ENCODE results near the gene AMFR. TPM values are rescaled to one million over a fixed set of nuclear protein-coding genes. Genes with fewer than 3 reads are reported as not detected.

Gene AMFR
- total and polyA plus RNA-seq, 4 donors: 43.3 to 309 (median 98.4) TPM

DNA sequence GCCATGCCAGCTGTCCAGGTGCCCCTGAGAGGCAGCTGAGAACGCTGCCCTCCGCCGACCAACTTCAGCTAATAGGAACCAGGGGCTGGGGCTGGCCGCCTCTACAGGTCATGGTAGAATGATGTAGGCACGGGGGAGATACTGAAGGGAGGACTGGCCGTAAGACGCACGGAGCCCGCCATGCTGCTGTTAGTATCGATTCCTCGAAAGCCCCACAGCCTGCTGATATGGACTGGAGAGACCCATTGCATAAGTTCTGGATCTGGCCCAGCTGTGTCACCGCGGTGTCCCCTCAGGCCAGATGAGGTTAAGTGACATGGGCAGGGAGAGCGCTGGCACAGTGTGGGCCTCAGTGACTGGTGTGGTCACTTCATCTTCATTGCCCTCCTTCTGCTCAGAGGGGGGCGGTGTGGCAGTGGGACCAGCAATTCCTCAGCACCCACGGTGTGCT lies 75.6 kb downstream of the AMFR start:
- WGBS: 57% methylated on average over 16 of the region's 16 CpGs
- no peaks in the 10 kb centered on the region for H3K27me3 ChIP-seq (ENCODE audit: control insufficient read depth in 4 of 4, insufficient read depth in 4 of 4, low read length in 3 of 4)
- H3K9me3 ChIP-seq (ENCODE audit: control insufficient read depth in 4 of 4, low read length in 3 of 4): no peaks in the 10 kb centered on the region
- H3K4me1 ChIP-seq (ENCODE audit: control insufficient read depth in 4 of 4, insufficient read depth in 4 of 4, low read length in 3 of 4): peaks cover 7 to 38% (median 30%) of the 10 kb centered on the region in 4 donors
- no peak overlapping the region for H3K9ac ChIP-seq (ENCODE audit: low read depth in 1 of 2, low read length in 2 of 2)
- no peak overlapping the region for H3K4me3 ChIP-seq (ENCODE audit: low read depth in 1 of 3, low read length in 3 of 3)
- DNase-seq (ENCODE audit: low spot score): no peak
- peak; percentile 17 for TF ChIP-seq SP1 (IDR thresholded peaks at IDR 0.05)
- TF ChIP-seq RXRA (IDR thresholded peaks at IDR 0.05): peak; percentile 83 to 89
- TF ChIP-seq FOXA1 (IDR thresholded peaks at IDR 0.05): no peak
- peak; percentile 35 to 55 for TF ChIP-seq HNF4A (conservative IDR thresholded peaks at IDR 0.05)
- no peak for TF ChIP-seq TAF1 (conservative IDR thresholded peaks at IDR 0.05)
- no peaks in the 10 kb centered on the region for H3K36me3 ChIP-seq (ENCODE audit: control insufficient read depth in 4 of 4, insufficient read depth in 3 of 4, low read depth in 1 of 4, low read length in 3 of 4)
- H3K27ac ChIP-seq (ENCODE audit: low read depth in 1 of 2, low read length in 2 of 2): no peak overlapping the region

DNA sequence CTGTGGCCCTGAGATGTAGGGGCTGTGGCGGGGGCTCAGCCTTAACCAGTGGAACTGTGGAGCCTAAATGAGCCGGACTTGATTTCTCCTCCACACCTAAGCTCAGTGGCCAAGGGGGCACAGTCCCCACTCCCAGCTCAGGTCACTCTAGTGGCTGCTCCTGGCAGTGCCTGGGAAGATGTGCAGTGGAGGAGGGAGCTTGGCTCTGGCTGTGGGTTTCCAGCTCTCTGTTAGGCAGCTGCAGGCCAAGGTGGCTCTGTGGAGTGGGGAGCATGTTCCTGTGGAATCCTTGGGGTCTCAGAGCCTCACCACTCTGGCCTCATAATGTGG lies 76.3 kb downstream of the AMFR start:
- DNase-seq (ENCODE audit: low spot score): no peak
- Histone ChIP-seq H3K36me3 (ENCODE audit: control insufficient read depth in 4 of 4, insufficient read depth in 3 of 4, low read depth in 1 of 4, low read length in 3 of 4) (no peaks in the 10 kb centered on the region), H3K4me3 (ENCODE audit: low read depth in 1 of 3, low read length in 3 of 3) (no peak overlapping the region), H3K9ac (ENCODE audit: low read depth in 1 of 2, low read length in 2 of 2) (no peak overlapping the region), H3K27me3 (ENCODE audit: control insufficient read depth in 4 of 4, insufficient read depth in 4 of 4, low read length in 3 of 4) (no peaks in the 10 kb centered on the region), H3K9me3 (ENCODE audit: control insufficient read depth in 4 of 4, low read length in 3 of 4) (no peaks in the 10 kb centered on the region), H3K4me1 (ENCODE audit: control insufficient read depth in 4 of 4, insufficient read depth in 4 of 4, low read length in 3 of 4) (peaks cover 7 to 44% (median 36%) of the 10 kb centered on the region in 4 donors), H3K27ac (ENCODE audit: low read depth in 1 of 2, low read length in 2 of 2) (no peak overlapping the region)
- TF ChIP-seq CTCF (IDR thresholded peaks at IDR 0.05; ENCODE audit: low read depth, low read length, missing input control) (no peak), RAD21 (IDR thresholded peaks at IDR 0.05) (no peak), NR2F2 (IDR thresholded peaks at IDR 0.05) (no peak), HNF4A (conservative IDR thresholded peaks at IDR 0.05) (no peak), MAX (IDR thresholded peaks at IDR 0.05) (no peak), TAF1 (conservative IDR thresholded peaks at IDR 0.05) (no peak)
- WGBS: 90% methylated on average over 2 of the region's 2 CpGs

GRCh38 chr16:56348168-56349085 lies 76.9 kb downstream of the AMFR start:
- 94% methylated on average over 25 of the region's 25 CpGs for WGBS
- Histone ChIP-seq H3K27me3 (ENCODE audit: control insufficient read depth in 4 of 4, insufficient read depth in 4 of 4, low read length in 3 of 4) (no peaks in the 10 kb centered on the region), H3K4me3 (ENCODE audit: low read depth in 1 of 3, low read length in 3 of 3) (no peak overlapping the region), H3K36me3 (ENCODE audit: control insufficient read depth in 4 of 4, insufficient read depth in 3 of 4, low read depth in 1 of 4, low read length in 3 of 4) (peaks cover 0 to 3% (median under 1%) of the 10 kb centered on the region in 4 donors), H3K9me3 (ENCODE audit: control insufficient read depth in 4 of 4, low read length in 3 of 4) (no peaks in the 10 kb centered on the region), H3K4me1 (ENCODE audit: control insufficient read depth in 4 of 4, insufficient read depth in 4 of 4, low read length in 3 of 4) (peaks cover 7 to 51% (median 41%) of the 10 kb centered on the region in 4 donors), H3K9ac (ENCODE audit: low read depth in 1 of 2, low read length in 2 of 2) (no peak overlapping the region), H3K27ac (ENCODE audit: low read depth in 1 of 2, low read length in 2 of 2) (no peak overlapping the region)
- no peak for TF ChIP-seq RAD21 (IDR thresholded peaks at IDR 0.05)
- TF ChIP-seq EGR1 (IDR thresholded peaks at IDR 0.05; ENCODE audit: low read depth in 2 of 2): no peak
- TF ChIP-seq FOXA2 (IDR thresholded peaks at IDR 0.05): no peak
- TF ChIP-seq TAF1 (conservative IDR thresholded peaks at IDR 0.05): no peak
- TF ChIP-seq REST (IDR thresholded peaks at IDR 0.05): no peak
- no peak for TF ChIP-seq NR2F2 (IDR thresholded peaks at IDR 0.05)
- DNase-seq (ENCODE audit: low spot score): no peak

Measured in liver (tissue), 9 donors.